DOHH2 (cell line): ENCODE measurements around the gene PTBP3.
A peak's percentile ranks its signal among the peaks of the same experiment; 100 is the strongest.
"Not testable (repeated sequence)": the region's sequence is repeated elsewhere in the genome, so short reads cannot be mapped to it uniquely, and the experiment has no call there.

Experiments
- H3F3A ChIP-seq: fragments of 200-600 bp; sonication (generic), shearing (Covaris generic); 2 replicates; pipeline ENCODE4 v1.6.0; 2016; ENCODE audit warnings: antibody characterized with exemption, mild to moderate bottlenecking; ENCODE audit not compliant: control insufficient read depth, insufficient read depth
- H3K27ac ChIP-seq: fragments of 200-600 bp; sonication (generic); 2 replicates; pipeline ENCODE4 v1.5.1; 2014; ENCODE audit warnings: low read depth, mild to moderate bottlenecking, low read length, moderate library complexity
- H3K27me3 ChIP-seq: fragments of 200-600 bp; sonication (generic); 2 replicates; pipeline ENCODE4 v1.6.1; 2014; ENCODE audit warnings: mild to moderate bottlenecking, low read length, mixed read lengths; ENCODE audit not compliant: control insufficient read depth
- H3K36me3 ChIP-seq: fragments of 200-600 bp; sonication (generic); 2 replicates; pipeline ENCODE4 v1.6.1; 2014; ENCODE audit warnings: mild to moderate bottlenecking, low read length, moderate library complexity, mixed read lengths; ENCODE audit not compliant: control insufficient read depth
- H3K4me1 ChIP-seq: fragments of 200-600 bp; sonication (generic); 2 replicates; pipeline ENCODE4 v1.6.1; 2014; ENCODE audit warnings: mild to moderate bottlenecking, low read length, mixed read lengths; ENCODE audit not compliant: control insufficient read depth
- H3K4me2 ChIP-seq: fragments of 200-600 bp; sonication (generic); 2 replicates; pipeline ENCODE4 v1.6.0; 2014; ENCODE audit warnings: mild to moderate bottlenecking, low read length, moderate library complexity
- H3K4me3 ChIP-seq: fragments of 200-600 bp; sonication (generic); 2 replicates; pipeline ENCODE4 v1.5.1; 2014; ENCODE audit warnings: mild to moderate bottlenecking, low read length, mixed read lengths
- H3K79me2 ChIP-seq: fragments of 200-600 bp; sonication (generic); 2 replicates; pipeline ENCODE4 v1.6.1; 2014; ENCODE audit warnings: mild to moderate bottlenecking, low read length, mixed read lengths; ENCODE audit not compliant: control insufficient read depth
- H3K9me2 ChIP-seq: fragments of 200-600 bp; sonication (generic); replicated peaks from 2 replicates; pipeline ENCODE4 v1.6.1; 2014; ENCODE audit warnings: mild to moderate bottlenecking, low read length, mixed read lengths; ENCODE audit not compliant: control insufficient read depth
- H3K9me3 ChIP-seq: fragments of 200-600 bp; sonication (generic); 2 replicates; pipeline ENCODE4 v1.6.1; 2014; ENCODE audit warnings: antibody characterized with exemption, low read length, mixed read lengths; ENCODE audit not compliant: control insufficient read depth, insufficient read depth
- H4K20me1 ChIP-seq: fragments of 200-600 bp; sonication (generic); 2 replicates; pipeline ENCODE4 v1.6.0; 2014; ENCODE audit warnings: low read depth, mild to moderate bottlenecking, antibody characterized with exemption, low read length, moderate library complexity; ENCODE audit not compliant: control insufficient read depth, insufficient read depth
- EZH2phosphoT487 ChIP-seq: fragments of 200-600 bp; sonication (generic); IDR thresholded peaks from 2 replicates; pipeline ENCODE4 v1.6.1; 2017; ENCODE audit warnings: borderline replicate concordance, mild to moderate bottlenecking, antibody characterized with exemption, low read length, moderate library complexity, mixed read lengths
- TF ChIP-seq, protein P1 (sequence below): fragments of 200-600 bp; sonication (generic); IDR thresholded peaks from one replicate; pipeline ENCODE4 v1.5.1; 2014; ENCODE audit warnings: antibody characterized with exemption, mild to moderate bottlenecking, low read depth, low read length; ENCODE audit not compliant: poor library complexity, severe bottlenecking

The PTBP3 gene

DNA sequence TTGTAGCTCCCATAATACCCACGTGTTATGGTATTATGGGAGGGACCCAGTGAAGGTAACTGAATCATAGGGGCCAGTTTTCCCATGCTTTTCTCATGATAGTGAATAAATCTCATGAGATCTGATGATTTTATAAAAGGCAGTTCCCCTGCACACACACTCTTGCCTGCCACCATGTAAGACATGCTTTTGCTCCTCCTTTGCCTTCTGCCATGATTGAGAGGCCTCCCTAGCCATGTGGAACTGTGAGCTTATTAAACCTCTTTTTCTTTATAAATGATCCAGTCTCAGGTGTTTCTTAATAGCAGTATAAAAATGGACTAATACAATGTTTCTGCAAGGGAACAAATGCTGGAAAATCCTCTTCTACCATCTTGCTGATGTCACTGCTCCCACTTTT lies 36.4 kb upstream of the PTBP3 start:
- H3K9me3 ChIP-seq: peaks cover 4% of the 10 kb centered on the region; the same call in 1 of the 2 replicates
- H3K79me2 ChIP-seq: no peaks in the 10 kb centered on the region
- no peak overlapping the region for H3K4me2 ChIP-seq
- no peaks in the 10 kb centered on the region for H3K9me2 ChIP-seq
- H3F3A ChIP-seq: no peaks in the 10 kb centered on the region
- no peak overlapping the region for H3K27ac ChIP-seq
- no peaks in the 10 kb centered on the region for H4K20me1 ChIP-seq
- H3K4me3 ChIP-seq: no peak overlapping the region
- no peaks in the 10 kb centered on the region for H3K36me3 ChIP-seq
- no peaks in the 10 kb centered on the region for H3K27me3 ChIP-seq
- no peaks in the 10 kb centered on the region for H3K4me1 ChIP-seq
- no peak for TF ChIP-seq EZH2phosphoT487
- TF ChIP-seq, protein P1, sequence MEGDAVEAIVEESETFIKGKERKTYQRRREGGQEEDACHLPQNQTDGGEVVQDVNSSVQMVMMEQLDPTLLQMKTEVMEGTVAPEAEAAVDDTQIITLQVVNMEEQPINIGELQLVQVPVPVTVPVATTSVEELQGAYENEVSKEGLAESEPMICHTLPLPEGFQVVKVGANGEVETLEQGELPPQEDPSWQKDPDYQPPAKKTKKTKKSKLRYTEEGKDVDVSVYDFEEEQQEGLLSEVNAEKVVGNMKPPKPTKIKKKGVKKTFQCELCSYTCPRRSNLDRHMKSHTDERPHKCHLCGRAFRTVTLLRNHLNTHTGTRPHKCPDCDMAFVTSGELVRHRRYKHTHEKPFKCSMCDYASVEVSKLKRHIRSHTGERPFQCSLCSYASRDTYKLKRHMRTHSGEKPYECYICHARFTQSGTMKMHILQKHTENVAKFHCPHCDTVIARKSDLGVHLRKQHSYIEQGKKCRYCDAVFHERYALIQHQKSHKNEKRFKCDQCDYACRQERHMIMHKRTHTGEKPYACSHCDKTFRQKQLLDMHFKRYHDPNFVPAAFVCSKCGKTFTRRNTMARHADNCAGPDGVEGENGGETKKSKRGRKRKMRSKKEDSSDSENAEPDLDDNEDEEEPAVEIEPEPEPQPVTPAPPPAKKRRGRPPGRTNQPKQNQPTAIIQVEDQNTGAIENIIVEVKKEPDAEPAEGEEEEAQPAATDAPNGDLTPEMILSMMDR: no peak

DNA sequence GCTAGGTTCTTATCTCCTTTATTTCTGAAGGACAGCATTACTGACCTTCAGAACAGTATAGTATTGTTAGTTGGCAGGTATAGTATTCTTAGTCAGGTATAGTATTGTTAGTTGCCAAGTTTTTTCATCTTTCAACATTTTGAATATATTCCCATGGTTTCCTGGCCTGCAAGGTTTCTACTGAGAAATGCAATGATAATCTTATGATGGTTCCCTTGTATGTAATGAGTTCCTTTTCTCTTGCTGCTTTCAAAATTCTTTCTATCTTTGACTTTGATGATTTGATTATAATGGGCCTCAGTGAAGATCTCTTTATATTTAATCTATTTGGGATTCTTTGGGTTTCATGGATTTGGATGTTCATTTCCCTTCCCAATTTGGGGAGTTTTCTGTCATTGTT lies 34.0 kb upstream of the PTBP3 start:
- Histone ChIP-seq H3K9me2 (no peaks in the 10 kb centered on the region), H3K27ac (no peak overlapping the region), H3K4me3 (no peak overlapping the region), H3K27me3 (no peaks in the 10 kb centered on the region), H3K79me2 (no peaks in the 10 kb centered on the region), H3K4me2 (no peak overlapping the region), H3K36me3 (no peaks in the 10 kb centered on the region), H3K4me1 (no peaks in the 10 kb centered on the region), H3F3A (no peaks in the 10 kb centered on the region), H3K9me3 (peaks cover 4% of the 10 kb centered on the region; the same call in 1 of the 2 replicates), H4K20me1 (no peaks in the 10 kb centered on the region)
- TF ChIP-seq EZH2phosphoT487: no peak
- TF ChIP-seq, protein P1: no peak

- TF ChIP-seq, protein P1: peak; percentile 44
- no peak for TF ChIP-seq EZH2phosphoT487
- H3K27me3 ChIP-seq: no peaks in the 10 kb centered on the region
- H3K27ac ChIP-seq: no peak overlapping the region
- H4K20me1 ChIP-seq: no peaks in the 10 kb centered on the region
- no peaks in the 10 kb centered on the region for H3K79me2 ChIP-seq
- H3K36me3 ChIP-seq: no peaks in the 10 kb centered on the region
- H3K4me3 ChIP-seq: no peak overlapping the region
- peaks cover 5% of the 10 kb centered on the region for H3K4me1 ChIP-seq
- H3K9me3 ChIP-seq: peaks cover 4% of the 10 kb centered on the region; the same call in 1 of the 2 replicates
- H3F3A ChIP-seq: no peaks in the 10 kb centered on the region
- H3K9me2 ChIP-seq: no peaks in the 10 kb centered on the region
- no peak overlapping the region for H3K4me2 ChIP-seq
Measured at GRCh38 chr9:112366591-112366990, 33.2 kb upstream of the PTBP3 start.

DNA sequence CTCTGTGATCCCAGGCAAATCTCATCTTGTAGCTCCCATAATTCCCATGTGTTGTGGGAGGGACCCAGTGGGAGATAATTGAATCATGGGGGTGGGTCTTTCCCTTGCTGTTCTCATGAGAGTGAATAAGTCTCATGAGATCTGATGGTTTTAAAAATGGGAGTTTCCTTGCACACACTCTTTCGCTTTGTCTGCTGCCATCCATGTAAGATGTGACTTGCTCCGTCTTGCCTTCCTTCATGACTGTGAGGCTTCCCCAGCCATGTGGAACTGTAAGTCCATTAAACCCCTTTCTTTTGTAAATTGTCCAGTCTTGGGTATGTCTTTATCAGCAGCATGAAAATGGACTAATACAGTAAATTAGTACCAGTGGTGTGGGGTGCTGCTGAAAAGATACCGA lies 31.8 kb upstream of the PTBP3 start:
- not testable (repeated sequence) for H3K27ac ChIP-seq, H3K79me2 ChIP-seq, H4K20me1 ChIP-seq, H3K4me2 ChIP-seq, H3K9me2 ChIP-seq, H3K4me3 ChIP-seq, H3K36me3 ChIP-seq, H3F3A ChIP-seq, H3K27me3 ChIP-seq, H3K9me3 ChIP-seq, H3K4me1 ChIP-seq
